ENCODE results near the gene ATG5.
"Not testable (repeated sequence)": the region's sequence is repeated elsewhere in the genome, so short reads cannot be mapped to it uniquely, and the experiment has no call there.

Gene ATG5

DNA sequence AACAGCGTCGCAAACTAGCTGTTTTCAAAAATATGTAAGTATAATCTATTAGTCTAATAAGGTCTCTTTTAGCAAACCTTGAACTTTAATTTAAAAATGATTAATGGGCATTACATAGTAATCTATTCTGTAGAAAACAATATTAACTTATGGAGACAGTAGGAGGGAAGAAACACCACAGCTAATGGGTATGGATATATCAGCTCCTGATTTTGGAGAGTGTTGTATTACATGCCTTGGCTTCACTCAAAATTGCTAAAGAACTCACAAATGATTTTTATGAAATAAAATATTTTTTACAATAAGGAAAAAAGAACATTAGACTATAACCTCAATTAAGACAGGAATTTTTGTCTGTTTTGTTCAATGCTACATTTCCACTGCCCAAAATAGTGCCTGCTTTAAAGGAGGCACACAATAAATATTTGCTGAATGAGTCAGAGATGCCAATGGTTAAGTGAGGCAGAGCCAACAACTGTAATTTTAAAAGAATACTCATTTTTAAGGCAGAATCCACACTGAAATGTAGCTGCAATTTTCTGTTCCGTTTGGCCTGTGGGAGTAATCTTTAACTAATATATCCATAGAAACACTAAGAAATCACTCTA, 15.7 kb downstream of the ATG5 start:
- DNase-seq (ENCODE audit: low read depth), result no peak

DNA sequence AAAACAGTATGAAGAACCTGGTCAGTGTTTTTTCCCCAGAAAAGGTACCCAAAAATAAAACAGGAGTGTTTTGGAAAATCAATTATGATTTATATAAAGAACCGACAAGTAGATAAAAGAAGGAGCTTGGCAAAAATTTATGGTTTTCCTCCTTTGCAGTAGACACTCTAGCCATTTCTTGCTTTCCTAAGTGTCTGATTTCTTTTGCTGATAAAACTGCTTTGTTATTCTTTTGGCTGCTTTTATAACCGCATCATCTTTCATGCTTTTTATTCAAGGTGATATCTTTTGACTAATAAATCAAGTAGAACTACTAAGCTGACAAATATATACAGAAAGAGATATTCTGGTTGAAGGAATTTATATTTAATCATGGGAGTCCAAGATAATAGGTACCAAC, 16.6 kb downstream of the ATG5 start:
- no peak for DNase-seq (ENCODE audit: low read depth)

DNA sequence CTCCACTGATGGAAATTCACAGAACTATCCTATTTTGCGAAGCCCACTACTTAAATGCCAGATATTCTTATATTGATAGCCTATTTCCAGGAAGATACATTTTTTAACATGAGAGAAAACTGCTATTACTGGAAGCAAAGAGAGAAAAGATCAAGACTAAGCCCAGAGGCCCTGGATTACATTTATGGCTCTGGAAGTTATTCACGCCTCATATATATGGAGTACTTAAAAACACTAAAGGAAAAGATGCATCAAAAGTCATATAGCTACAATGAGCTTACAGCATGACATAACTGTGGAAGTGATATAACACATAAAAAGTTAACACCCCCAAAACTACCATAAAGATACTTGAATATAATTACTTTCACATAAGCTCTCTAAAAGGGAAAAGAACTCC, 19.8 kb downstream of the ATG5 start:
- DNase-seq (ENCODE audit: low read depth), result no peak

DNA sequence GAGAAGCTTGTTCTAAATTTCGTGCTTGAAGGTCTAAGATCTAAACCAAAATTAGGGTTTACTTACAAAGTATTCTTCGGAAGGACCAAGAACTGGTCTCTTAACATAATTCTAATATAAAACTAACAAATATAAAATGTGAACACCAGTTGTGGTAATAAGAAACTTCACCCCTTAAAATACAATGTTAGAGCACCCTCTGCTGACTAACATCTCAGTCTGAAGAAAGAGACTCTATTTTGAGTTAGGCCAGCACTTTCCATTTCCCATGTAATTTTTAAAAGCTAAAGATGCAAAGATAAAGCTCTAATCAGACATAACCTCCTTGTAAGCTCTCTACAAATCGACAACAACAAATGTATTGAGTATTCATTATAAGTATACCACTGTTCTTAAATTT, 24.6 kb downstream of the ATG5 start:
- no peak for DNase-seq (ENCODE audit: low read depth)

DNA sequence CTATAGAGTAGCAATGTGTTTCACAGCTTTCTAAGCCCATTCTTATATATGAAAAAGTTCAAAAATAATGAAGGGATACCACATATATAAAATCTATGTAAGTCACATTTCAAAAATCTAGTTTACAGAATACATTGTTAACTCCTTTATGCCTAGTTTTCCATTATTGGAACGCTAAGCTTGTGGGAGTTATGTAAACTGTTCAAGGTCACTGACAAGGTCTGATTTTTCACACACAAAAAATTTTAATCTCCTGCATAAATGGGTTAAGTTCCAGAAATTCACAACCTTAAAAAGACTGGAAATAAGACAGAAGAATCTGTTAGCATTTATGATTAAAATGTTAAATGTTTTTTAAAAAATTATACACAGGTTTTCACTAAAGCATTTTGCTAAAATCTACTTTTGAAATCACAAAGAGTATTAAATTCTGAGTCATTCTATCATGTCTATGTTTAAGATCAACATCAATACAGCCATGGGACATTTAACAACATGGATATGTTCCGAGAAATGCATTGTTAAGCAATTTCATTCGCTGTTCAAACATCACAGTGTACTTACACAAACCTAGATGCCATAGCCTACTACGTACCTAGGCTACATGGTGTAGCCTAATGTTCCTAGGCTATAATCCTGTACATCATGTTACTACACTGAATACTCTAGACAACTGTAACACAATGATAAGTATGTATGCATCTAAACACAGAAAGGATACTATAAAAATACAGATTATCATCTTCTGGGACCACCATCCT, 25.4 kb downstream of the ATG5 start:
- no peak for DNase-seq (ENCODE audit: low read depth)

DNA sequence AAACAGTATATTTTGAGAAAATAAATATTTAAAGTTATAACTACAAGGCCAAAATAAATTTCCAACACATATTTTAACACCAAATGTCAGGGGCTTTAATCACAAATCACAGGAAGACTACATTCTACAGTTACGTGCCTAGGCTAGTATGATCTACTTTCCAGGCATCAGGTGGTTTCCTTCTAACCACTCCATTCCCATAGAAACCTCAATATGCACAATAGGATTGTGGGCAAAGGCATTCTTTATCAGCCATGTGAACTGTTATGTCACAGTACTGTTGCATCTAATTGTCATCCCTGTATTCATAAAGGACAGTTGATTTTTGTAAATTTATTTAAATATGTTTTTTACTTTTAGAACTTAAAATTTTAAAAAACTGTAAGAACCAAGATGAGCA, 32.4 kb downstream of the ATG5 start:
- DNase-seq (ENCODE audit: low read depth), result no peak

DNA sequence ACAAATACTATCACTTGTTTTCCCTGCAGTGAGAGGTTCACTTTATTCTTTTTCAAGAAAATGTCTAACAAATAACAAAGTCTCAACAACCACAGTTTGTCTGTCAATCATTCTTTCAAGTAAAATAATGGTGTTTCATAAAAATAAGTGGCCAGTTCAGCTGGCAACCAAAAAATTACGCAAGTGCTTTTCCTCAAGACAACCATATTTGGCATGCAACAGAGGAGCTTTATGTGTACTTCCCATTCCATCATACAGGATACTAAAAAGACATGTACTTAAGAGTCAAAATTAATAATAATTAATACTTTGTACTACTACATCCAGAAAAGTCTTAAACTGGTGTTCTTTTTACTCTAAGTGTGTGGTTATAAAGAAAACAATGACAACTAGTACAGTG, 34.6 kb downstream of the ATG5 start:
- DNase-seq (ENCODE audit: low read depth), result no peak

DNA sequence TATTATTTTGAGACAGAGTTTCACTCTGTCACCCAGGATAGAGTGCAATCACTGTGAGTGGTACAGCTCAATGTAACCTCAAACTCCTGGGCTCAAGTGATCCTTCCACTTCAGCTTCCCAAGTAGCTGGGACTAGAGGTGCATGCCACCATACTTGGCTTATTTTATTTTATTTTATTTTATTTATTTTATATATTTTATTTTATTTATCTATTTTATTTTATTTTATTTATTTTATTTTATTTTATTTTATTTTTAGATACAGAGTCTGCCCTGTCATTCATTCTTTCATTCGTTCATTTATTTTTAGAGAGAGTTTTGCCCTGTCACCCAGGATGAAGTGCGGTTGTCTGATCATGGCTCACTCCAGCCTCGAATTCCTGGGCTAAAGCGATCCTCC, 35.5 kb downstream of the ATG5 start:
- no peak for DNase-seq (ENCODE audit: low read depth)

DNA sequence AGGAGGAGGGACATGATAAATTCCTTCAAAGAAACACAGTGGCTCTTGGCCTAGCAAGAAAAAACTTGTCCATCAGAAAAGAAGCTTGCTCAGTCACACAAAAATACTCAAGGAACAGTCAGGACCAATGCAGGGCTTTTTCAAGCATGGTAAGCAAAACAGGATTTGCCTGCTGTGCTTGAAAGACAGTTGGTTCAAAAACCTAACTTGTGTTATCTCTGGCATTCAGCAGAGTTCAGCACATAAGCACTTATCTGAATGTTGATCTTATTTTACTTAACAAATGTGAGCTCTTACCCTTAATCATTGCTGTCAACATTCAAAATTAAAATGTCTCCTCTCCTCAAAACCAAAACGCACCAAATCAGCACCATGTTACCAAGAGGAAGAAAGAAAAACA, 38.3 kb downstream of the ATG5 start:
- DNase-seq (ENCODE audit: low read depth), result no peak

DNA sequence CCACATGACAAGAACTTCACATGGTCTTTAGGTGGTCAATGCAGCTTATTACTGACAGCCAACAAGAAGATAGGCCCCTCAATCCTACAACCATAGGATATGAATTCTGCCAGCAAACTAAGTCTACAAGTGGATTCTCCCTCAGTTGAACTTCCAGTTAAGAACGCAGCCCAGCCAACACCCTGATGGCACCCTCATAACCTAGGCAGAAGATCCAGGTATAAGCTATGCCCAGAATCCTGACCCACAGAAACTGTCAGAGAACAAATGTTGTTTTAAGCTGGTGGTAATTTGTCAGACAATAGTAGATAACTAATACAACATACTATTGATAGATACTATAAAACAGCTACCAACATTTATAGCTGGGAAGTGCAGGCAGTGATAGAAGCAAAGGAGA, 38.8 kb downstream of the ATG5 start:
- DNase-seq (ENCODE audit: low read depth), result no peak

DNA sequence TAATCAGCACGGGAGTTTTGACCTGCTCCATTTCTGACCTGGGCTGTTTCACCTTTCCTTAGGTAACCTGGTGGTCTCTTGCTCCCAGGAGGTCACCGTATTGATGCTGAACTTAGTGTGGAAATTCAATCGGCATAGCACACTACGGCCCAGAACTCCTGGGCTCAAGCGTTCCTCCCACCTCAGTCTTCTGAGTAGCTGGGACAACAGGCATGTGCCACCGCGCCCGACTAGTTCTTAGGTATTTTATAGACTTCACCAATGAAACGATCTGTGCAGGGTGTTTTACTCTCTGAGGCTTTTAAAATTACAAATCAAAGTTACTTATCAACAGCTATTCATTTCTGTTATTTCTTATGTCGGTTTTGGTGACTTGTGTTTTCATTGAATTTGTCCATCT, 42.1 kb downstream of the ATG5 start:
- no peak for DNase-seq (ENCODE audit: low read depth)

DNA sequence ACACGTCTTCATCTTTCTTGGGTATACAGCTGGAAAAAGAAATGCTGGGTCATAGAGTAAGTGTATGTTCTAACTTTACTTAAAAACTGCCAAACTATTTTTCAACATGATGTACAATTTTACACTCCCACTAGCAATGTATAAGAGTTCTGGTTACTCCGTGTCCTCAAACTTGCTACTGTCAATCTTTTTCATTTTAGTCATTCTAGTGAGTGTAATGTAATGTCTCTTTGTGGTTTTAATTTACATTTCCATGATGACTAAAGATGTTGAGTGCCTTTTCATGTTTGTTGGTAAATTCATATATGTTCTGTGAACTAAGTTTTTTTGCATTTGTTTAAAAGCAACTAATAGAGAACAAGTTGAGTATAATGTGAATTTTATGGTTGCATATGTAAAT, 43.9 kb downstream of the ATG5 start:
- no peak for DNase-seq (ENCODE audit: low read depth)

DNA sequence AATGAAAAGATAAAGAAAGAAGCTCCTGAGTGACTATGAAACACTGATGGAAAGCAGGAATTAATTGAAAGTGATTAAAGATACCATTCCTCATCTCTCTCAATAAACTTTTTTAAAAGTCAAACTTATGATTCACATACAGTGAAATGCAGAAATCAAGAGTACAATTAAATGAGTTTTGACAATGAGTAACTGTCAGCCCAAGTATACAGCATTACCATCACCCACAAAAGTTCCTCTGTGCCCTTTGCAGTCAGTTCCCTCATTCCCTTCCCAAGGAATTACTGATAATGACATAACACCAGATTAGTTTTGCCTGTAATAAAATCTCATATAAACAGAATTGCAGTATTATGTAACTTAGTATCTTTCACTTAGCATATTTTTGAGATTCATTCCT, 44.5 kb downstream of the ATG5 start:
- DNase-seq (ENCODE audit: low read depth), result no peak

DNA sequence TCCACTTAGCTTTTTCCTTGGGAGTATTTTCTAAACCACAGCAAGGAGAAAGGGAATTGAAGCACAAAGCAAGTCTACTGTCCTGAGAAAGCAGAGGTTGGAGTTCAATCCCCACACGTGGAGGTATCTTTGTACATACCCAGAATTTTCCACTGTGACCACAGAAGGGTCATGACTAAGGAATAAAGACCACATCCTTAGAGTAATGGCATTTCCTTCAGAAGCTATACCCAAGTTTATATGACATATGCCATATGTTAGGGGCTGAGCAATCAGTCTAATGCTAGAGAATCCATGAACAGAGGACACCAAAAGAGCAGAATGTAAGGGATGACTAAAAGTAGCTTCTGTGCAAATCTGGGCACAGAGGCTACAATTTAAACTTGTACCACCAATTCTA, 46.4 kb downstream of the ATG5 start:
- DNase-seq (ENCODE audit: low read depth), result no peak

DNA sequence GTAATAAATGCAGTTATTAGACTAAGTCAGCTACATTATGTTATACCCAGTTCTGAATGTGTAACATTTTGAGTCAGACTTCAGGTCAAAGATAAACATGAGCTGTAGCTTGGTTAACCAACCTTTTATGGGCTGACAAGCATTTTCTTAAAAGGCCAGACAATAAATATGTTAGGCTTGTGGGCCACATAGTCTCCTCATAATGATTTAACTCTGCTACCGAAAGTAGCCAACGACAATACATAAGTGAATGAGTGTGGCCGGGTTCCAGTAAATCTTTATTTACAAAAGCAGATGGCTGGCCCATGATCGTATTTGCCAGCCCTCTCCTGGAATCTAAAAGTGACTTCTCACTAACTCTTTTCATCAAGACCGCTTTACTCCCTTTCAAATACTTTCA, 49.9 kb downstream of the ATG5 start:
- DNase-seq (ENCODE audit: low read depth), result no peak

DNA sequence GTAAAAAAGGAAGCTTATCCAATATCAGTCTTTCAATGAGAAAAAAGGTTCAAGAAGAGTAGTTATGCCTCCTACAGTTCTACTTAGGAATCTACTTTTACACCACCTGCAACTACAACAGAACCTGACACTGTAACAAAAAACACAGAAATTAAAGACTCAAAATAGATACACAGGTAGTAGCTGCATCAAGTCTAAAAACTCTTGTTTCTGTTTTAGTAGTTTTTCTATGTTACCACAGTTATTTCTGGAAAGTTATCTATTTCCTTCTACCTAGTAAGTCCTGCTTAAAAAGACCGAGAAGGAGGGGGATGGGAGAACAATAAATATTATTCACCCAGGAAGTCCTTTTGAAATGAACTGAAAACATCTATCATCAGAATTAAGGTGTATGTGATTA, 52.5 kb downstream of the ATG5 start:
- no peak for DNase-seq (ENCODE audit: low read depth)

DNA sequence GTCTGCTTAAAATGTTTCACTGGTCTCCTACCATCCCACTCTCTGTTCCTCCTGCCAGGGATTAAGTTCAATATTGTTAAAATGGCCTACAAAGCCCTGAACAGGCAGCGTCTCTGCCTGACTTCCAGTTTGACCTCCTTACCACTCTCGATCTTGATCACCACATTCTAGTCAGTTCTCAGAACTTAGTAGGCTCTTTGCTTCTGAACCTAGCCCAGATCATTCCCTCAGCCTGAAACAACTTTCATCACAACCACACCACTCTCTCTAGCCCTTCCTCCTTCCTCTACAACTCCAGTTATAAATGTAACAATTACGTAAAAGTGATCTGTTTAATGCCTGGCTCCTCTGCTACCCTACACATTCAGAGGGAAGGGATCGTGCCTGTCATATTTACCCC, 53.3 kb downstream of the ATG5 start:
- DNase-seq (ENCODE audit: low read depth), result no peak

DNA sequence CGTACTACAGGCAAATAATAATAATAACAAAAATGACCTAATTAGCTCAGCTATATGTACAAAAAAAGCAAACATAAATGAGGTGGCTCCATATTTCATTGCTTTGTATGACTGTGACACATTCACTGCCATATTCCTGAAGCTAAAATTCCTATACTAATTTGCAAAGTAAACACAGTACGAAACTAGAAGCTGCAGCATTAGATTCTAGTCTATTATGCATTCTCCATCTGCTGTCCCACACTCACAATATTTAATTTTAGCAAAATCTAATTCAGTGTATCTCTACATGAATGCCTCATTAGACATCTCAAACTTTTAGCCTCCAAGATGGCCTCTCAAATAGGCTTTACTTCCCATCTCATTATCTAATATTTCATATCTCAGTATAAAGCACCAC, 55.1 kb downstream of the ATG5 start:
- DNase-seq (ENCODE audit: low read depth), result no peak

DNA sequence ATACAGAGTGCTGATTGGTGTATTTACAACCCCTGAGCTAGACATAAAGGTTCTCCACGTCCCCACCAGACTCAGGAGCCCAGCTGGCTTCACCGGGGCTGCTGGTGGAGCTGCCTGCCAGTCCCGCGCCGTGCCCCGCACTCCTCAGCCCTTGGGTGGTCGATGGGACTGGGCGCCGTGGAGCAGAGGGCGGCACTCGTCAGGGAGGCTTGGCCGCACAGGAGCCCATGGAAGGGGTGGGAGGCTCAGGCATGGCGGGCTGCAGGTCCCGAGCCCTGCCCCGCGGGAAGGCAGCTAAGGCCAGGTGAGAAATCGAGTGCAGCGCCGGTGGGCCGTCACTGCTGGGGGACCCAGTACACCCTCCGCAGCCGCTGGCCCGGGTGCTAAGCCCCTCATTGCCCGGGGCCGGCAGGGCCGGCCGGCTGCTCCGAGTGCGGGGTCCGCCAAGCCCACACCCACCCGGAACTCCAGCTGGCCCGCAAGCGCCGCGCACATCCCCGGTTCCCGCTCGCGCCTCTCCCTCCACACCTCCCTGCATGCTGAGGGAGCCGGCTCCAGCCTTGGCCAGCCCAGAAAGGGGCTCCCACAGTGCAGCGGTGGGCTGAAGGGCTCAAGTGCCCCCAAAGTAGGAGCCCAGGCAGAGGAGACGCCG, 56.2 kb downstream of the ATG5 start:
- not testable (repeated sequence) for DNase-seq (ENCODE audit: low read depth)

DNA sequence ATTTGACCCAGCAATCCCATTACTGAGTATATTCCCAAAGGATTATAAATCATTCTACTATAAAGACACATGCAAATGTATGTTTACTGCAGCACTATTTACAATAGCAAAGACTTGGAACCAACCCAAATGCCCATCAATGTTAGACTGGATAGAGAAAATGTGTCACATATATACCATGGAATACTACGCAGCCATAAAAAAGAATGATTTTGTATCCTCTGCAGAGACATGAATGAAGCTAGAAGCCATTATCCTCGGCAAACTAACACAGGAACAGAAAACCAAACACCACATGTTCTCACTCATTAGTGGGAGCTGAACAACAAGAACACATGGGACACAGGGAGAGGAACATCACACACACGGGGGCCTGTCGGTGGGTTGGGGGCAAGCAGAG, 57.1 kb downstream of the ATG5 start:
- not testable (repeated sequence) for DNase-seq (ENCODE audit: low read depth)

DNA sequence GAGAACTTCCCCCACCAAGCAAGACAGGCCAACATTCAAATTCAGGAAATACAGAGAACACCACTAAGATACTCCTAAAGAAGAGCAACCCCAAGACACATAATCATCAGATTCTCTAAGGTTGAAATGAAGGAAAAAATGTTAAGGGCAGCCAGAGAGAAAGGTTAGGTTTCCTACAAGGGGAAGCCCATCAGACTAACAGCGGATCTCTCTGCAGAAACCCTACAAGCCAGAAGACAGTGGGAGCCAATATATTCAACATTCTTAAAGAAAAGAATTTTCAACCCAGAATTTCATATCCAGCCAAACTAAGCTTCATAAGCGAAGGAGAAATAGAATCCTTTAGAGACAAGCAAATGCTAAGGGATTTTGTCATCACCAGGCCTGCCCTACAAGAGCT, 61.1 kb downstream of the ATG5 start:
- DNase-seq (ENCODE audit: low read depth), result not testable (repeated sequence)

DNA sequence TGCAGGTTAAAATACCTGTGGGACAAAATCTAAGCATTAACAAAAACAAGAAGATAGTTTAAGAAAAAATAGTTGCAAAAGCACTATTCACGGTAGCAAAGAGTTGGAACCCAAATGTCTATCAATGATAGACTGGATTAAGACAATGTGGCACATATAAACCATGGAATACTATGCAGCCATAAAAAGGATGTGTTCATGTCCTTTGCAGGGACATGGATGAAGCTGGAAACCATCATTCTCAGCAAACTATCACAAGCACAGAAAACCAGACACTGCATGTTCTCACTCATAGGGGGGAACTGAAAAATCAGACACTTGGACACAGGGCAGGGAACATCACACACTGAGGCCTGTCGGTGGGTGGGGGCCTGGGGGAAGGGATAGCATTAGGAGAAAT, 65.8 kb downstream of the ATG5 start:
- DNase-seq (ENCODE audit: low read depth), result not testable (repeated sequence)

DNA sequence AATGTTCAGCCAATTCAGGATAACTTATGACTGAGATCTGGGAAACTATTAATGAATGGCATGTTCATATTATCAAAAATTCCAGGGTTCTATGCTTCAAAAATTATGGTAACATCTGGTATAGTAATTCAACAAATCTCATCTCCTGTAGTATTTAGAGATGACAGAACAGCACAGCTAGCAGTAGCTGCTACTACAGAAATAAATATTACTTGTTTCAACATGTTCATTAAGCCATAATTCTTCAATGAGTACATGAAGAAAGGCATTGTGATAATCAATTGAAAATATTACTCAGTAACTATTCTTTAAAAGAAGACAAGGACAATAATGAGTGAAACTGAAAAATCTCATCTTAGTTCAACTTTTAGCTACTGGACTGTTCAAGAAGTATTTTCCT, 66.8 kb downstream of the ATG5 start:
- no peak for DNase-seq (ENCODE audit: low read depth)

DNA sequence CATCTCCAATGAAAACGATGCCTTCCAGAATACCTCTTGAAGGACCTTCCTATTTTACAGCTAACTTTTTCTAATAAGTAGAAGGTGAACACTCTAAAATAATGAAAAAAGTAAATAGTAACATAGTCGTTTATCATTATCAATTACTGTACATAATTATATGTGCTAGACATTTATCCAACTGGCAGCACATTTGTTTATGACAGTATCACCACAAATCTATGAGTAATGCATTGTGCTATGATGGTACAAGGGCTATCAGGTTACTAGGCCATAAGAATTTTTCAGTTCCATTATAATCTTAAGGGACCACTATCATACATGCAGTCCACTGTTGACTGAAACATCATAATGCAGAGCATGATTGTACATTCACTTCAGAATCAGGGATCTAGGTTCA, 68.4 kb downstream of the ATG5 start:
- no peak for DNase-seq (ENCODE audit: low read depth)
